Measurements from ENCODE around the gene MCRS1. TPM values are rescaled to one million over a fixed set of nuclear protein-coding genes. Genes with fewer than 3 reads are reported as not detected.

The MCRS1 gene
- total RNA-seq, 1 donor from 2014 or later: 62.4 TPM

DNA sequence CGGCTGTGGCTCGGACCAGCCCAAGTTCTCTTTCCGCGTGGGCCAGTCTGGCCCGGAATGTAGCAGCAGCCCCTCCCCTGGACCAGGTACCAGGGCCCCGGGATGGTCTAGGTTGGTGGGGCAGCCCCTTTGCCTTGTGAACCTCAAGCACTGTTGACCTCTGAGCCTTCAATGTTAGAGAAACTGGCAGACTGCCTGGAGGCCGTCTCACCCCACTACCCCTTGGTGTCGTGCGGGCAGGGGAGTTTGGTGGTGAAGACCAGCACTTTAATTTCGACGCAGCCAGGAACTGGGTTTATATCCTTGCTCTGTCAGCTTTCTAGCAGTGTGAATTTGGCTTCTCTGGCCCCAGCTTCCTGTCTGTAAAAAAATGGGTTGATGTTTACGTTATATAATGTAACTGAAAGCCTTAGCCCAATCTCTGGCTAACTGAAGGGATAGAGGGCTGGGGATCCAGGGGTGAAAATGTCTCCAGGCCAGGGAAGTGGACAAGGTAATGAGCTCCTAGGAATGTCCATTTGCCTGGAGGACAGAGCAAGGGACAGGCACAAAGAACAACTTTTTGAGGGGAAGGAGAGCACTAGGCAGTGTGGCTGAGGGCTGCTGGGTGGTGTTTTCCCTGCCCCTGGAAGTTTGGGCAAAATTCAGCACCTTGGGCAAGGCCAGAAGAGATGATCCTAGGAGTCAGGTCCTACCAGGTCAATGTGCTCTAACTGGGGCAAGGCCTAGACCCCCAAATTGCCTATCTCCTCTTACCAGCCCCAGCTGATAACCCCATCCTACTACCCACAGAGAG lies 11.4 kb downstream of the MCRS1 start:
- DNase-seq (ENCODE audit: low read depth): no peak
- TF ChIP-seq, protein P1, sequence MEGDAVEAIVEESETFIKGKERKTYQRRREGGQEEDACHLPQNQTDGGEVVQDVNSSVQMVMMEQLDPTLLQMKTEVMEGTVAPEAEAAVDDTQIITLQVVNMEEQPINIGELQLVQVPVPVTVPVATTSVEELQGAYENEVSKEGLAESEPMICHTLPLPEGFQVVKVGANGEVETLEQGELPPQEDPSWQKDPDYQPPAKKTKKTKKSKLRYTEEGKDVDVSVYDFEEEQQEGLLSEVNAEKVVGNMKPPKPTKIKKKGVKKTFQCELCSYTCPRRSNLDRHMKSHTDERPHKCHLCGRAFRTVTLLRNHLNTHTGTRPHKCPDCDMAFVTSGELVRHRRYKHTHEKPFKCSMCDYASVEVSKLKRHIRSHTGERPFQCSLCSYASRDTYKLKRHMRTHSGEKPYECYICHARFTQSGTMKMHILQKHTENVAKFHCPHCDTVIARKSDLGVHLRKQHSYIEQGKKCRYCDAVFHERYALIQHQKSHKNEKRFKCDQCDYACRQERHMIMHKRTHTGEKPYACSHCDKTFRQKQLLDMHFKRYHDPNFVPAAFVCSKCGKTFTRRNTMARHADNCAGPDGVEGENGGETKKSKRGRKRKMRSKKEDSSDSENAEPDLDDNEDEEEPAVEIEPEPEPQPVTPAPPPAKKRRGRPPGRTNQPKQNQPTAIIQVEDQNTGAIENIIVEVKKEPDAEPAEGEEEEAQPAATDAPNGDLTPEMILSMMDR (conservative IDR thresholded peaks at IDR 0.05; ENCODE audit: low read depth, low read length): no peak
- H3K4me3 ChIP-seq (ENCODE audit: low read depth, low read length): no peak overlapping the region

DNA sequence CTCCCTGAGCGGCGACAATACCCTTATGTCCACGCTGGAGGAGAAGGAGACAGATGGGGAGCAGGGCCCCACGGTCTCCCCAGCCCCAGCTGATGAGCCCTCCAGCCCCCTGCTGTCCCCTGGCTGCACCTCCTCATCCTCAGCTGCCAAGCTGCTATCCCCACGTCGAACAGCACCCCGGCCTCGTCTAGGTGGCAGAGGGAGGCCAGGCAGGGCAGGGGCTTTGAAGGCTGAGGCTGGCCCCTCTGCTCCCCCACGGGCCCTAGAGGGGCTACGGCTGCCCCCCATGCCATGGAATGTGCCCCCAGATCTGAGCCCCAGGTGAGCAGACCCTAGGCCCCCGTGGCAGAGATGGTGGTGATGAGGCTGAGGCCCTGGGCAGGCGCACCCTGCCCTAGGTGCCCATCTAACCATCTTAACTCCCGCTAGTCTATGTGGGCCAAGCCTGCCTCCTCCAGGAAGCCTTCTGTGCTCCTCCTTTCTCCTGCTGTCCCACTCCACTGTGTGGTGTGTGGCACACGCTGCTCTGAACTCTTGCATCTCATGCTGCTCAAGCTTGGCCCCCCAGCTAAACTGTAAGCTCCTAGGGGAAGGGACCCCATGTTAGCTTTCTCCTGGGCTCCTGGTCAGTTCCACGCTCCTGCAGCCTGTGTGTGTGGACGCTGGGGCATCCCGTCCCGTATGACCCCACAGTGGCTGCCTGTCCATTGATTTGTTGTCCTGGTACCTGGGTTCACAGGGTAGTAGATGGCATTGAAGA lies 12.1 kb downstream of the MCRS1 start:
- TF ChIP-seq, protein P1 (conservative IDR thresholded peaks at IDR 0.05; ENCODE audit: low read depth, low read length): no peak
- no peak overlapping the region for H3K4me3 ChIP-seq (ENCODE audit: low read depth, low read length)
- DNase-seq (ENCODE audit: low read depth): no peak

GRCh38 chr12:49554266-49554665 lies 13.7 kb downstream of the MCRS1 start:
- no peak for DNase-seq (ENCODE audit: low read depth)
- TF ChIP-seq, protein P1 (conservative IDR thresholded peaks at IDR 0.05; ENCODE audit: low read depth, low read length): no peak
- no peak overlapping the region for H3K4me3 ChIP-seq (ENCODE audit: low read depth, low read length)

DNA sequence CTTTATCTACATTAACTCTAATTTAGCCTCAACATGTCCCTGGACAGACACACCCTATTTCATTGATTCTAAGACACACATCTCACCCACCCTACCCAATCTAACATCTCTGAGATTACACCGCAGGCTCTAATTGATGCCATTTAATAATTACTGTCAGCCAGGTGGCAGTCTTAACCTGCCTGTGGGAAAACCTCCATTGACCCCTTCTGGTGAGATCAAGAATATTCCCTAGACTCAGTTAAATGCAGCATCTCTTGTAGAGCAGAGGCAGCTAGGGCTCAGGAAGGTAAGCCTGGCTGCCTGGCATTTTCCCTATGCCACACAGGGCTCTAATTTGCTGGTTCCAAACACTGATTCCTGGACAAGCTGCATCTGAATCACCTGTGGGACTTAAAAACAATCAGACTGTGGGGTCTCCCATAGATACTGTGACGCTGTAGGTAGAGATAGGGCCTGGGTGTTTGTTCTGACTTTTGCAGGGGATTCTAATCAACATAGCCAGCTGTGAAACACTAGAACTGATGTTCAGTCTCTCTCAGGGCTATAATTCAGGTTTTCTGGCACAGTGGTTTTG lies 14.3 kb downstream of the MCRS1 start:
- no peak overlapping the region for H3K4me3 ChIP-seq (ENCODE audit: low read depth, low read length)
- TF ChIP-seq, protein P1 (conservative IDR thresholded peaks at IDR 0.05; ENCODE audit: low read depth, low read length): peak; percentile 74
- no peak for DNase-seq (ENCODE audit: low read depth)

GRCh38 chr12:49552899-49553298 lies 15.0 kb downstream of the MCRS1 start:
- DNase-seq (ENCODE audit: low read depth): no peak
- TF ChIP-seq, protein P1 (conservative IDR thresholded peaks at IDR 0.05; ENCODE audit: low read depth, low read length): no peak
- no peak overlapping the region for H3K4me3 ChIP-seq (ENCODE audit: low read depth, low read length)

- no peak overlapping the region for H3K4me3 ChIP-seq (ENCODE audit: low read depth, low read length)
- no peak for DNase-seq (ENCODE audit: low read depth)
- TF ChIP-seq, protein P1 (conservative IDR thresholded peaks at IDR 0.05; ENCODE audit: low read depth, low read length): no peak
Observed at GRCh38 chr12:49552425-49552824, 15.5 kb downstream of the MCRS1 start.

All from epithelial cell of proximal tubule (primary cell).